Posterior vena cava (tissue), 2 donors: ENCODE data around the gene STN1. TPM values are rescaled to one million over a fixed set of nuclear protein-coding genes. Genes with fewer than 3 reads are reported as not detected.
A peak's percentile ranks its signal among the peaks of the same experiment; 100 is the strongest.

Source experiments
- DNase-seq: peaks from one replicate; pipeline ENCODE4 v3.0.0-alpha.2; 2020; ENCODE audit warnings: low spot score
- intact Hi-C, 2 donors: fragments of 100-400 bp; cut with DNase I; formaldehyde crosslinking; loops; one replicate each; pipeline versions ENCODE4 v1.14.1 to v1.14.2; 2022 to 2023
- long read RNA-seq, 2 donors: library from polyadenylated mRNA; unstranded; transcript quantifications; one replicate each; pipeline ENCODE4 v2.0.0, GENCODE V29; 2020 to 2021
- total RNA-seq, 2 donors: library from RNA; stranded (reverse); fragmentation: NEBNext Ultra II Directional; extraction: Animal tissue kit (Norgen Biotek cat#: 25700); gene quantifications; one replicate each; pipeline ENCODE4 v1.2.1, GENCODE V29; 2021
- donor health status: DM: yes; HTN: yes; CAD: no.
- donor health status: DM: yes; HTN: yes; CAD: no.

Gene STN1
- total RNA-seq = 10 to 100 TPM; 18.2 to 18.6 TPM
- long read RNA-seq, donor 1, transcript STN1-201 (10 exons, 1,417 nt) = major isoform, 5 of 9 reads
- long read RNA-seq, donor 1, partial matches to known transcripts = 1 of 9 reads
- long read RNA-seq, donor 1, other reads (novel, unspliced or antisense) = 0 of 9 reads
- long read RNA-seq, donor 2, transcript STN1-202 (9 exons, 1,311 nt) = major isoform, 27 of 55 reads
- long read RNA-seq, donor 2, transcript STN1-201 (10 exons, 1,417 nt) = minor isoform, 24 of 55 reads
- long read RNA-seq, donor 2, partial matches to known transcripts = 0 of 55 reads
- long read RNA-seq, donor 2, other reads (novel, unspliced or antisense) = 2 of 55 reads

GRCh38 chr10:103918053-103918846, at the start of gene STN1:
Gene STN1, minus strand, starts transcription at chr10:103918184. Its CDS starts 590 bp downstream, at chr10:103917594.
- peak; percentile 99 for DNase-seq
- intact Hi-C loops = no loop called here

- peak; percentile 81 for DNase-seq
- intact Hi-C loops = loop anchor here in 1 of 2 donors (5.0 kb wide), 1 partner anchor 45 kb away; no protein-coding TSS in a partner anchor
Measured at GRCh38 chr10:103967448-103968071, 49.6 kb upstream of the STN1 start.

GRCh38 chr10:103966671-103967447, 48.9 kb upstream of the STN1 start, which contains the start of gene SLK:
Gene SLK, plus strand, starts transcription at chr10:103967140. Its CDS starts 606 bp downstream, at chr10:103967746.
- intact Hi-C loops = loop anchor here in 1 of 2 donors (5.0 kb wide), 1 partner anchor 45 kb away; no protein-coding TSS in a partner anchor
- peak; percentile 95 for DNase-seq

DNA sequence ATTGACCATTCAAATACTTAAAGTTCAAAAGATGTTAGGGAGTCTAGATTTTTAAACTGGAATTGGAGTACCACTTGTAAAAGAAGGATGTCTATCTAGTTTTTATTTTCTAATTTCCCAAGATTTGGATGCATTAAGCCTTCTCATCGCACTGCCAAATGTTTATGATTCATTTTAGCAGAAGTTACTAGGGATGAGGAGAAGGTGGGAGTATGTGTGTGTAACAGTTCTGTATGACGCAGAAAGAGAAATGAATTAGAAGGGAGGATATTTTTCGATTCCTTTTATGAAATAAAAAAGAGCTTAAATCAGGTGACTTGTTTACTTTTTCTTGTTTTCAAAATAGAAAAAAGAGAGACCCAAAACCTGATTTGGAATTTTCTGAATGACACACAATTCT, 42.1 kb upstream of the STN1 start:
- intact Hi-C loops = no loop called here

GRCh38 chr10:103958996-103959395, 41.0 kb upstream of the STN1 start:
- no peak for DNase-seq
- intact Hi-C loops = no loop called here

More for the DNA sequence above, 42.1 kb upstream of the STN1 start:
- DNase-seq = no peak

DNA sequence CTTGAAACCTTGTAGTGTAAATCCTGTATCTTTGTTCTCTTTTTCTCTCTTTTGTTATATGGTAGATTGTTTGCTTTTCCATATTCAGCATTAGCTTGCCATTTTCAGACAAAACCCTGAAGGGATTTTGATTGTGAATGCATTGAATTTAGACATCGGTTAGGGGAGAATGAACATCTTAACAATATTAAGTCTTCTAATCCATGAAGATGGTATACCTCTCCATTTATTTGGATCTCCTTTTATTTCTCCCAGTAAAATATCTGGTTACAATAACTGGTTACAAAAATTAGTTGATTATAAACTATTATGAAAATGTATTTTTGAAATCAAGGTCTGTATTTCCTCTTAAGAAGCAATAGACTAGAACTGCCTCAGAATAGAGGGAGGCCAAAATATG, 36.6 kb upstream of the STN1 start:
- no peak for DNase-seq
- intact Hi-C loops = no loop called here

- DNase-seq = no peak
- intact Hi-C loops = no loop called here
Measured at GRCh38 chr10:103951942-103952341, 34.0 kb upstream of the STN1 start.

GRCh38 chr10:103951183-103951582, 33.2 kb upstream of the STN1 start:
- intact Hi-C loops = no loop called here
- DNase-seq = no peak

DNA sequence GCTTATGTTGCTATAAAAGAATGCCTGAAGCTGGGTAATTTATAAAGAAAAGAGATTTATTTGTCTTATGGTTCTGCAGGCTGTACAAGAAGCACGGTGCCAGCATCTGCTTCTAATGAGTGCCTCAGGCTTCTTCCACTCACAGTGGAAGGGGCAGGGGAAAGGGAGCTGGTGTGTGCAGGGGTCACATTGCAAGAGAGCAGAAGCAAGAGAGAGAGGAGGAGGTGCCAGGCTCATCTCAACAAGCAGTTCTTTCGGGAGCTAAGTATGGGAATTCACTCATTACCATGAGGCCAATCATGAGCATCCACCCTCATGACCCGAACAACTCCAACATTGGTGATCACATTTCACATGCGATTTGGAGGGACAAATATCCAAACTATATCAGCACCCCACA, 31.7 kb upstream of the STN1 start:
- DNase-seq = no peak
- intact Hi-C loops = no loop called here

- DNase-seq = no peak
- intact Hi-C loops = no loop called here
Measured at GRCh38 chr10:103947799-103948516, 30.0 kb upstream of the STN1 start.

- no peak for DNase-seq
- intact Hi-C loops = no loop called here
Measured at GRCh38 chr10:103942866-103943265, 24.9 kb upstream of the STN1 start.

DNA sequence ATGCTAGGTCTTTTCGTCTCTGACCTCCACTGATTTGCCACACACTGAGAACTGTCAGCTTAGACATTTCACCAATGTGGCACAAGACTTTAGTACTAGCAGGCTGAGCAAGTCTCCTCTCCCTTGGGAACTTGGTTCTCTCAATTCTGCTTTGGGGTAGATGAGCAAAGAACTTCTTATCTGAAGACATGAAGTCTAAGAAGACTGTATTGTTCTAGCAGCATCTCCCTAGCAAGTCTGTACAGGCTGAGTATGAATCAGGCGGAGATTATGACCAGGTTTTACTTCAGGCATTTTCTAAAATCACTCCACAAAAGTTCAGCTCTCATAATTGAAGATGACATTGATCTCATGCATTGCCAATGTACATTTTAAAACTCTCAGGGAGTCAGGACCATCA, 23.8 kb upstream of the STN1 start:
- no peak for DNase-seq
- intact Hi-C loops = no loop called here

DNA sequence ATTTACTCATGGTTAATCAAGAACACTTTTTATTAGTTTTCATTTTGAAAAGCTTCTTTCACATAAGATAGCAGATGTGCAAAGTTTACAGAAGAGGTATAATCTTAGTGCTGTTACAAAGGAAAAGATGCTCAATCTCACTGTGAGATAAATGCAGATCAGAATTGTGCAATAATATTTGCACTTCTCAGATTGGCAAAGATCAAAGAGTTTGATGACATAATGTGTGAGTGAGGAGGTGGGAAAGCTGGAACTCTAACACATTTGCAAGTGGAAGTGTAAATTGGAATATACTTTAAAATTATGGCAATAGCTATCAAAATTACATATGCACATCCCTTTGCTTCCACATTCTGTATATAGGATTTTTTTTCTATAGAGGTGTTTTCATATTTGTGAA, 21.5 kb upstream of the STN1 start:
- intact Hi-C loops = no loop called here
- no peak for DNase-seq

- intact Hi-C loops = no loop called here
- DNase-seq = no peak
Measured at GRCh38 chr10:103936022-103936421, 18.0 kb upstream of the STN1 start.

DNA sequence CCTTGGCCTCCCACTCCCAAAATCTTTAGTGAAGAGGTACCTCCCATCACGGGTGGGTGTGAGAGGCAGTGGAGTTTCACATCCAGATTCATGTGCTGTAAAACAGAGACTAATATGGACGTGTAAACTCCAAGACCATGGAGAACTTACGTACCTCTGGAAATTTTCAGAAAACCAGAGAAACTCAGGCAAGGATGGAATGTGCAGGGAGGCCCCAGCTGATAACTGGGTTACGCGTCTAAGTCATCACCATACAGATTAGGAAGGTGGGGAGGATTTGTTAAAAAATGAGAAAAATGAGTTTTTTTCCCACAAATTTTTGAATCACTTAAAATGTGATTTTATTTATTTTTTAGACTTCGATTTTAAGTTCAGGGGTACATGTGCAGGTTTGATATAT, 16.3 kb upstream of the STN1 start:
- DNase-seq = no peak
- intact Hi-C loops = no loop called here

DNA sequence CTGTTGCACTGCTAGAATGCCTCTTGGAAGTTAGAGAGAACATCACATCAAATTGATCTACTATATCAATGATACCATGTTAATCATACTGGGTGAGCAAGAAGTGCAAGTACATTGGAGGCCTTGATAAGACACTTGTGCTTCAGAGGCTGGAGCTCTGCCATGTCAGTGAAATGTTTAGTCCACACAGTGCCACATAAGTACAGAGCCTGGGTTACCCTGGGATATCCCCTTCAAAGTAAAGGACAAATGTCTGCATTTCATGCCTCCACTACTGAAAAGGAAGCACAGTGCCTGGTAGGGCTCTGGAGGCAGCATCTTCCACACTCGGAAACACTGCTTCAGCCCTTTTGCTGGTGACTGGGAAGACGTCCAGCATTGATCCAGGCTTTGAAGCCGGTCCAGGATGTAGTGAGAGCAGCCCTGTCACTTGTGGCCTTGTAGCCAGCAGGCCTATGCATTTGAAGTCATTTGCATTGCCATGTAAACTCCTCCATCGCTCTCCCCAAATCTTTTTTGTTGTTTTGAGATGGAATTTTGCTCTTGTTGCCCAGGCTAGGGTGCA, 15.7 kb upstream of the STN1 start:
- no peak for DNase-seq
- intact Hi-C loops = no loop called here

GRCh38 chr10:103932971-103933370, 15.0 kb upstream of the STN1 start:
- no peak for DNase-seq
- intact Hi-C loops = no loop called here

DNA sequence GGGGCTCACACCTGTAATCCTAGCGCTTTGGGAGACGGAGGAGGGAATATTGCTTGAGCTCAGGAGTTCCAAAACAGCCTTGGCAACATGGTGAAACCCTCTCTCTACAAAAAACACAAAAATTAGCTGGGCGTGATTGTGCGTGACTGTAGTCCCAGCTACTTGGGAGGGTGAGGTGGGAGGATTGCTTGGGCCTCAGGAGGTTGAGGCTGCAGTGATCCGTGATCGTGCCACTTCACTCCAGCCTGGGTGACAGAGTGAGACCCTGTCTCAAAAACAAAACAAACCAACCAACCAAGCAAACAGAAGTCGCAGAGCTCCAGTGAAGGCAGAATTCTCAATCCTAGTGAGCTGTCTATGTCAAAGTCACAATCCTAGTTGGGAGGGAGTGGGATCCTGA, 14.3 kb upstream of the STN1 start:
- intact Hi-C loops = no loop called here
- DNase-seq = no peak
